Measurements from ENCODE around the gene COL7A1.
"Not testable (repeated sequence)": the region's sequence is repeated elsewhere in the genome, so short reads cannot be mapped to it uniquely, and the experiment has no call there.

Gene COL7A1

DNA sequence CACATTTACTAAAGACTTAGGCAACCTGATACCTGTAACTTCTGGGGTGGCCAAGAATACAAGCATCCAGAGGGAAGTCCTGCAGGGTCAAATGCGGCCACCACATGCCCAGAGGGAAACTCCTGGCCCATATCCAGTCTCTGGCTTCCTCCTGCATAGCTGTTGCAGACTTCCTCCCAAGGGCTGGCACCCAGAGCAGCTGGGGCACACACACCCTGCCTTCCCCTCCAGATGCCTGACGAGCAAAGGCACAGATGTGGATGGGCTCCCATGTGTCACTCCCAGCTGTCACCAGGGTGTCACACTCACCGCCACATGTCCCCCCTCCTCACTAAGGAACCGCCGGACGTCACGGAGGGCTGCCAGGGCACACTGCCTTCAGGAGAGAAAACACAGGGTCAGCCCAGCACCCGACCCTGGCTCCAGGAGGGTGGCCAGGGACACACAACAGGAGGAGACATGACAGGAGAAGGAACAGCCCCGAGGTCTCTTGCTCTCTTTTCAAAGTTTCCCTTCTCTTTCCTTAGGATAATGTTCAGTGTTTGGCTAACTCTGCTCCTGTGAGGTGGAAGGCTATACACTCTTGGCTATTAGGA is 51.8 kb downstream of the COL7A1 start:
- no peak for DNase-seq (ENCODE audit: low read depth)

DNA sequence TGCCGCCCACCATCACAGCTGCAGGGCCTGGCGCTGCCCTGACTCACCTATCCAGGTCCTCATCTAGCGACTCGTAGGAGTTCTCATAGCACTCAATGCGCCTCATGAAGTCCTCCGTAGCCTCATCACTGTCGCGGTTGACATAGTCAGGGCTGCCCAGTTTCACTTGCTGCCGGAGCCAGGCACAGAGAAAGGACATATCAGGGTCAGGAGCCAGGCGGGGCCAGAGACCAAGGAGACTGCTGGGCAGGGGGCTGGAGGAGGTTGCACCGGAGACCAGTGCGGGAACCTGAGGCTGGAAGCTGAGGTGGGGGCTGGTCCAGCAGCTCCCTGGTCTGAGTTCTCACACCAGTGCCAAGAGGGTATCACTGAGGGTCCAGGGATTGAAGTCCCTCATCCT is 56.7 kb downstream of the COL7A1 start:
- no peak for DNase-seq (ENCODE audit: low read depth)

DNA sequence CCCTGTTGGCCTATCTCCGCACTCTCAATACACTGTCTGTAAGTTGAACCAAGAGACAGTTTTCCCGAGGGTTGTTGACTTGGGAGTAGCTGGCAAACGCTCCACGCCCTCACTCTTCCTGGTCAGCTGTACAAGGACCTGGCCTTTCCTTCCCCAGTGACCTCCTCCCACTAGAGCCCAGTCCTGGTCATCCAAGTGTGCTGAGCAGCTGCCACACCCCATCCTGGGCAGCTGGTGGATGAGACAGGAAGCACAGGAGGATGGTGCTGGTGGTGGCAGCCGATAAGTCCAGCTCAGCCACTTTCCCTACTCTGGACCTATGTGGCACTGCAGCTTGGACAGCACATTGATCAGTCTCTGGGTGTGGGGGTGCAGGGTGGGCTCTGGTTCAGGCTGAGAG is 58.3 kb downstream of the COL7A1 start:
- DNase-seq (ENCODE audit: low read depth): no peak

DNA sequence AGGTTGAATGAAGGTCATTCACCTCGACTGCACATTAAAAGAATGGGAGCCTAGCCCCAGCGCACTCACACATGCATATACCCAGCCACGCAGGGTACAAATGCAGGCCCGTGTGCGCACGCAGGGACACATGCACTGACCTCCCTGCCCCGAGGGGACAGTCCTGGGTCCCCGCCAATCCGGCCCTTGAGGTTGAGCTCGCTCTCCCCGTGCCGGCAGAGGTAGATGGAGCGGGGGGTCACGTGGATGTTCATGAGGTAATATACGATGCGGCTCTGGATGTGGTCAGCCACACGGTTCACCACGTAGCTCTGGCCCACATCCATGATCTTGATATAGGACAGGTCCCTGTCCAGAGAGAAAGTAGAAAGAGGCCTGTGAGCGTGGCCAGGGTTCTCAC is 59.0 kb downstream of the COL7A1 start:
- DNase-seq (ENCODE audit: low read depth): no peak

DNA sequence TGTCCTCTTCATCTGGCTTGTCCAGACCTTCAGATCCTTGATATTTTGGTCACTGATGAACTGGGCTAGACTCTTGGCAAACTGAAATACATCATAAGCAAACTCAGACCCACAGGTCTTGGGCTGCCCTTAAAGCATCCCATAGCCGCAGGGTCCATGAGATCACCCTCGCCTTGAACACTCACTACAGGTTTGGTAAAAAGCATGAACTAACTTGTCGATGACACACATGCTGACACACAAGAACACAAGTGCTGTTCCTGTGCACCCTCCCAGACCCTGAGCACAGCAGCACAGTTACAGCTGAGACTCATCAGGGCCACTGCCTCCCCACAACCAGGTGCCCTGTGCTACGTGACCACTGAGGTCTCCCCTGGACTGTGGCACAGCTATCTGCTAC is 59.6 kb downstream of the COL7A1 start:
- DNase-seq (ENCODE audit: low read depth): no peak

DNA sequence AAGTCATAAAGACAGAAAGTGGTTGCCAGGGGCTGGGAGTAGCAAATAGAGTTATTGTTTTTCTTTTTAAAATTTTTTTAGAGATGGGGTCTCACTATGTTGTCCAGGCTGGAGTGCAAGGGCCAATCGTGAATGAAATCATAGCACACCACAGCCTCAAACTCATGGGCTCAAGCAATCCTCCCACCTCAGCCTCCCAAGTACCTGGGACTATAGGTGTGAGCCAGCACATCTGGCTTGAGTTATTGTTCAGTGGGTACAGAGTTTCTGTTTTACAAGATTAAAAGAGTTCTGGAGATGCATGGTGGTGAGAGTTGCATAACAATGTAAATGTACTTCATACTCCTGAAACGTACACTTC is 62.2 kb downstream of the COL7A1 start:
- DNase-seq (ENCODE audit: low read depth): no peak

DNA sequence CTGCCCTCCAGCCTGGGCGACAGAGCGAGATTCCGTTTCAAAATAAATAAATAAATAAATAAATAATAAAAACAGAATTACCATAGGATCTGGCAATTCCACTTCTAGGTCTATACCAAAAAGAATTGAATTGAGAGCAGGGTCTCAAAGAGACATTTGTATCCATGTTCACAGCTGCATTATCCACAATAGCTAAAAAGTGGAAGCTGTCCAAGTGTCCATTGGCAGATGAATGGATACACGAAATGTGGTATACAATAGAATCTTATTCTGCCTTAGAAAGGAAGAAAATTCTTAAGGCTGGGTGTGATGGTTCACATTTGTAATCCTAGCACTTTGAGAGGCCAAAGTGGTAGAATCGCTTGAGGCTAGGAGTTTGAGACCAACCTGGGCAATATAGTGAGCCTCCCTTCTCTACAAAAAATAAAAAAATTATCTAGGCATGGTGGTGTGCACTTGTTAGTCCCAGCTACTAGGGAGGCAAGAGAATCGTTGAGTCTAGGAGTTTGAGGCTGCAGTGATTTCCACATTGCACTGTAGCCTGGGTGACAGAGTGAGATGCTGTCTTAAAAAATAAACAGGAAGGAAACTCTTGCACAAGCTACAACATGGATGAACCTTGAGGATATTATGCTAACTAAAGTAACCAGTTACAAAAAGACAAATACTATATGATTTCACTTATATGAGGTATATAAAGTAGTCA is 62.7 kb downstream of the COL7A1 start:
- DNase-seq (ENCODE audit: low read depth): no peak

DNA sequence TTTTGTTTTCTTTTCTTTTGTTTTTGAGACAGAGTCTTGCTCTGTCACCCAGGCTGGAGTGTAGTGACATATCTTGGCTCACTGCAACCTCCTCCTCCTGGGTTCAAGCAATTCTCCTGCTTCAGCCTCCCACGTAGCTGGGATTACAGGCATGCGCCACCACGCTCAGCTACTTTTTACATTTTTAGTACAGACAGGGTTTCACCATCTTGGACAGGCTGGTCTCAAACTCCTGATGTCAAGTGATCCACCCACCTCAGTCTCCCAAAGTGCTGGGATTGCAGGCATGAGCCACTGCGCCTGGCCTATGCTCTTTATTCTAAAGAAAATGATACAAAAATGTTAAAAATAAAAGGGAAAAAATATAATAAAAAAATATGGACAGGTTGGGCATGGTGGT is 64.4 kb downstream of the COL7A1 start:
- DNase-seq (ENCODE audit: low read depth): not testable (repeated sequence)

DNA sequence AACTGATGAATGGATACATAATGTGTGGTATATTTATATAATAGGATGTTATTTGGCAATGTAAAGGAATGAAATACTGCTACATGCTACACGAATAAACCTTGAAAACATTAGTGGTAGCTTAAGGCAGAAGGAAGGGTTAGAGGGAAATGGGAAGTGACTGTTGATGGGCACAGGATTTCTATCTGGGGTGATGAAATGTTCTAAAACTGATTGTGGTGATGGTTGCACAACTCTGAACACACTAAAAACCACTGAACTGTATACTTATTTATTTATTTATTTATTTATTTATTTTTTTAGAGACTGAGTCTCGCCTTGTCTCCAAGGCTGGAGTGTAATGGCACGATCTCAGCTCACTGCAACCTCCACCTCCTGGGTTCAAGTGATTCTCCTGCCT is 66.4 kb downstream of the COL7A1 start:
- no peak for DNase-seq (ENCODE audit: low read depth)

DNA sequence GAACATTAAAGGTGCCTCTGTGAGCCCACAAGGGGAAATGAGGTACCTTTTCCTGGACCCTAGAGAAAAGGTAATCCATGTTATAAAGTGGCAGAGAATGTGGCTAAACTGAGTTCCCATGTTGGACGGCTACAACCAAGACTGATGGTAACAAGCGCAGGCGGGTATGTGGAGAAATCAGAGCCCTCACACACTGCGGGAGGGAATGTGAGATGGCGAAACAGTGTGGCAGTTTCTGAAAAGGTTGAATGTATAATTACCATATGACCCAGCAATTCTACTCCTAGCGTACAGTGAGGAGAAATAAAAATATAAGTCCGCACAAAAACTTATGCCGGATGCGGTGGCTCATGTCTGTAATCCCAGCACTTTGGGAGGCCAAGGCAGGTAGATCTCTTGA is 67.1 kb downstream of the COL7A1 start:
- no peak for DNase-seq (ENCODE audit: low read depth)

DNA sequence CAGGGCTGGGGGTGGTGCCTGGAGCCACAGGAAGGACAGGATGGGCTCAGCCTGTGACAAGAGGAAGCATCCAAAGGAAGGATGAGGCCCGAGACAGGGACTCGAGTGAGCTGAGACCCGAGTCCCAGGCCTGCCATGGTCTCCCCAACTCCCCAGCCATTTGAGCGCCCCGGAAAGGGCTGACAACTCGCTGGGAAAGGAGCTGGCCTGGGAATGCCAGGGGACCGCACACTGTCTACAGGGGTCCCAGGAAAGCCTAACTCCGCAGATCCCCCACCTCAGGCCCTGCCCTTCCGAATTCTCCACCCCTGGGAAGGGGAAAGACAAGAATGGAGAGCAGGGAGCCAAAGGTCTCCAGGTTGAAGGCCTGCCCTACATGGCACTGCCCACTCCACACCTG is 70.2 kb downstream of the COL7A1 start:
- no peak for DNase-seq (ENCODE audit: low read depth)

DNA sequence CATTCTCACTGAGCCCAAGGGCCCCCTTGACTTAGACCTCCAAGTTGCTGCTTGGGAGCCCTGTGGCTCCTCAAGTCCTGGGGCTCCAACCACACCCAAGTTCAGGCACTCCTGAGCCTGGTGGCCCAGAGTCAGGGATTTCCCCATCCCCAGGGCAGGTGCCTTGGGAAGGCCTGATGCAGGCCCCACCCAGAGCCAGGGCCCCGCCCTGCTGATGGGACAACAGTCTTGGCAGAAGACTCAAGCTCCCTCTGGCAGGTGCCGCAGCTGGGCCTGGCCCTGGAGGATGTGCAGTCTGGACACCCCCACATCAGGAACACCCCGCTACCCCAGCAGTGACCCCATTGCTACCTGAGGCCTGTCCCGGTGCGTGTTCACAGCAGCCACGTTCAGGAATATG is 73.5 kb downstream of the COL7A1 start:
- no peak for DNase-seq (ENCODE audit: low read depth)

DNA sequence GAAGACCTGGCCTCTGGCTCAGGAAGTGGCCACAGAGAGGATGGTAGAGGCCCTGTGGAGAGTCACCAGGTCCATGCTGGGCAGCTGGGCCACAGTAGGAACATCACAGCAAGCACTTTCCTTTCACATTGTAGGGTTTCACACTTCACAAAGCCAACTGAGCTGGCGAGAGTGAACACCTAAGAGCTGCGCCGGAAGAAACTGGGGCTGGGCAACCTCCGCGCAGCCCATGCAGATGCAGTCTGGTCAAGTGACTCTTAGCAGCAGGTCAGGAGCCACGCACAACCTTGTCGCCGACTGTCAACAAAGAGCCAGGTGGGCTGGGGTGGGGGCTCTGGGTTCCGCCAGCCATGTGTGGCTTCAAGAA is 75.9 kb downstream of the COL7A1 start:
- DNase-seq (ENCODE audit: low read depth): no peak

DNA sequence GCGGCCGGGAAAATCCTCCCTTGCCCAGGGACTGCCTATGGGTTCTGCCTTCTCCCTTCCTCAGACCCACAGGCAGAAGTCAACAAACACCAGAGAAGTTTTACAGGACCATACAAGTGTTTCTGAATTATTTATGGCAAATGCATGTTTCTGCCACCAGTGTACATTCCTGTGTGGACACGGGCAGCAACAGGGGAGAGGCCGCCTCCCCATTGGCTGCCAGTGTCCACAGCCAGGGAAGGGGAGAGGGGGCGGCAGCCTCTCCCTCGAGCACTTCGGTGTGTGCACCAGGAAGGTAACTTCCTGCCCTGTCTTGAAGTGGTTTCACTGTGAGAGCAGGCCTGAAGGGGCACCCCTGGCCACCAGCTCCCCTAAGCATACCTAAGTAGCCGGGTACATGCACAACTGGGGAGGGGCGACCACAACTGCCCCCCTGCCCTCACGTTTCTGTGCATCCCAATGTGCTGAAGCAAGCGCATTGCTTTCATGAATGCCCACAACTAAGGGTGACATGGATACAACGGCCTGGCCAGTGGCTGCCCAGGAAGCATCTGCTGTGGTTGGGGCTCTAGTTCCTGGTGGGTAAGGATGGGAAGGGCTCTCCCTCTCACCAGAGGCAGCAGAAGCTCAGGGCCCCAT is 76.4 kb downstream of the COL7A1 start:
- no peak for DNase-seq (ENCODE audit: low read depth)

DNA sequence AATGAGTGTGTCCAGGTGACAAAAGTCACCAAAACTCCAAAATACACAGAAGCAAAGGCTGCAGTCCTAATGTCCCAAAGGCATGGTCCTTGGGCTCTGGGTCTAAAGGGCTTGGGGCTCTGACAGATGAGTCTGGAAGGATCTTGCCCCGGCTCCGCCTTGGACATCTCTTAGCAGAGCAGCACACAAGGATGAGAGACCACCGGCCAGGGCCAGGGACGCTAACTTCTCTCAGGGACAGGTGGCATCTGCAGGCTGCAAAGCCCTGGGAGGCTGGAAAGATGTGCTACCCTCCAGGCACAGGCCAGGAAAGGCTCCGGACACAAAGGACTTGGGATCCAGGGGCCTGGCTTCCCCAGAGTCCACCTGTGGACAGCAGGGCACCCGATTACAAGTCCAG is 77.1 kb downstream of the COL7A1 start:
- no peak for DNase-seq (ENCODE audit: low read depth)

DNA sequence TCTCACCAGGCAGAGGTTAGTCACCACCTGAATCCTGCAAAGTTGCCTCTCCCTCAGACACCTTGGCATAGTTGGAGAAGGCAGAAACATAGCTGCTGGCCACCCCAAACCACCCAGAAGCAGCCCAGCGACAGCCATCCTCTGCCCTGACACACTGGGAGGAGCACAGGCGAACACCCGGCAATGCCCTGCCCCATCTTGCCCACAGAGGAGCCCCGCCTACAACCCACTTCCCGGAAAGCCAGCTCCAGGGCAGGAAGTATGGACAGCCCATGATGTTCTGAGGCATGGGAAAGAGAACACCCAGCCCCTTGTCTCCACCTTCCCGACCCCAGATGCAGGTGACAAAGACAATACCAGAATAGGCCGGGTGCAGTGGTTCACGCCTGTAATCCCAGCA is 78.6 kb downstream of the COL7A1 start:
- no peak for DNase-seq (ENCODE audit: low read depth)

DNA sequence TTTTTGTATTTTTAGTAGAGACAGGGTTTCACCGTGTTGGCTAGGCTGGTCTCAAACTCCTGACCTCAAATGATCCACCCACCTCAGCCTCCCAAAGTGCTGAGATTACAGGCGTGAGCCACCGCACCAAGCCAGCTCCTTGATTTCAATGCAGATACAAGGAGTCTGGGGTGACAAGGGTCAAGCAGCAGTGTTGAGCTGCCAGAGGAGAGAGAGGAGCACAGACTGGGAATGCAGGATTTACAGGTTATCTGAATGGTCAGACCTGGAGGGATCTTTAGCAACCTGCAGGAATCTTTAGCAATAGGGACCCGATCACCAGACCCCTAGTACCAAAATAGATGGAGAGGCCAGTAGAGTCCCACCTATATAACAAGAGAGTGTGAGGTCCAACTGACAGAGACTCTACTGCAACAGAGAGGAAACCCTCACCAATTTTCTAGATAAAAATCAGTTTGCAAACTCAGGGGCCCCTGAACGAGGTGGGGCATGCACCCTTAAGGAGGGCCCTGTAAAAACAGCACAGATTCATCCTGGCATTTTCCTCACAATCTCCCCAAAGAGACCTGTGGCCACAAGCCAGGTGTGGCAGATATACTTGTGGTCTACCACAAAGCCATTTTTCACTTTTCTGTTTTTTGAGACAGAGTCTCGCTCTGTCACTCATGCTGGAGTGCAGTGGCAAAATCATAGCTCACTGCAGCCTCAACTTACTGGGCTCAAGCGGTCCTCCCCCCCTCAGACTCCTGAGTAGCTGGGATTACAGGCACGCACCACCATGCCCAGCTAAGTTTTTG is 80.5 kb downstream of the COL7A1 start:
- DNase-seq (ENCODE audit: low read depth): no peak
